HG03175 (cell line): ENCODE results near the gene EML4.
A peak's percentile ranks its signal among the peaks of the same experiment; 100 is the strongest.

Experiments
- ATAC-seq: cut with Tn5 transposase; IDR thresholded peaks from one replicate; pipeline ENCODE4 v1.9.1; 2021; ENCODE audit warnings: mild to moderate bottlenecking, moderate library complexity; ENCODE audit not compliant: unreplicated experiment

The EML4 gene

GRCh38 chr2:42223067-42223854, 54.1 kb downstream of the EML4 start:
- ATAC-seq = no peak

DNA sequence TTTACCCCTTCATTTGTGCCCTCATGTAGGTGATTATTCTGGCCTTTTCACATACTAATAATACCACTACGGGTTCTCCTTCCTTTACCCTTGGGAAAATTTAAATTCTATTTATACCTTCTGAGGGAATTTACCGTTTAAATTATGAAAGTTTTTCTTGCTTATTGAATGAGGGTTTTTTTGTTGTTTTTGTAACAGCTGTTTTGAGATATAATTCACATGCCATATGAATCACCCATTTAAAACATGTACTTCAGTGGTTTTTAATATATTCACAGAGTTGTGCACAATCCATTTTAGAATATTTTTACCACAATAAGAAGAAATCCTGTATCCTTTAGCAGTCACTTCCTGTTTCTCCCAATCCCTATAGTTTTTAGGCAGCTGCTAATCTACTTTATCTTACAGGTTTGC, 54.7 kb downstream of the EML4 start:
- no peak for ATAC-seq

- no peak for ATAC-seq
These were observed 55.4 kb downstream of the EML4 start for GRCh38 chr2:42224422-42225067.

DNA sequence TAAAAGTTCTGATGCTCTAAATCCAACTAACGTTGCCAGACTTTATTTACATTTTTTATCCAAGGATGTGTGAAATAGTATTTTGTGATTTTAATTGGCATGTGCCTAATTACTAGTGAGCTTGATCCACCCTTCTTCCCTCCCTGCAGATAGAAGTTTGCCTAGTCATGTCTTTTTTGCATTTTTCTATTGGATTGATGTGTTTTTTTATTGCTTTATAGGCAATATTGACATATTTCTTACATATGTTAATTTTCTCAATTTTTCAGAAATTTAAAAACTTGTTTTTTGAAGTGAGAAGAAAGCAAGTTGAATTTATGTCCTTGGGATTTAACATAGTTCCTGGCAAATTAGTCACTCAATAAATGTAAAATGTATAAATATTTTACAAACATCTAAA, 56.4 kb downstream of the EML4 start:
- no peak for ATAC-seq

GRCh38 chr2:42227491-42227890, 58.3 kb downstream of the EML4 start:
- no peak for ATAC-seq

DNA sequence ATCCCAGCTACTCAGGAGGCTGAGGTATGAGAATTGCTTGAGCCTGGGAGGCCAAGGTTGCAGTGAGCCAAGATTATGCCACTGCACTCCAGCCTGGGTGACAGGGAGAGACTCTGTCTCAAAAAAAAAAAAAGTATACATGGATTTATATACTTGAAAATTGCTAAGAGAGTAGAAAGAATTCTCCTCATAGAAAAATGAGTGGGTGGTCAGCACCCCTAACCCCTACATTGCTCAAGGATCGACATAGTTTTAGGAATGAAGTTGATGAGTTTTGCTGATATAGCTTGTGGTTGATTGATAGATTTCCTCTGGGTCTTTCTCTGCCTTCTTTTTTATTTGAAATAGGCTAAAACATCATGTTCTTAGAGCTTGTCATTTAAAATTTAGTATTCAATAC, 58.9 kb downstream of the EML4 start:
- no peak for ATAC-seq

DNA sequence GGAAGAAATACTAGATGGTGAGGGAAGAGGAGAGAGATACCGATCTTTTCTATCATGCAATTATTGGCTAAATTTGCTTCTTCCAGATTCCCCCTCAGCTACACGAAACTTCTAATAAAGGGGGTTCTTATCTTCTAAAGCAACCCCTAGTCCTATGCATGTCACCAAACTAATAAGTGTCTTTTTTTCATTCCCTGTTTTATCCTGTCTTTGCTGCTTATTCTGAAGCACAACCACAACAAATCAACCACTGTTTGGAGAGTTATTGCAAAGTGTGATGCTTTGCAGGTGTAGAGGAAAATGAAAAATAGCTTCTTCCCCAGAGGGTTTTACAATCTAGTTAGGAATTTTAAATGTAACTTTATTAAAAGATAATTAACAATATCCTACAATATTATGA, 60.8 kb downstream of the EML4 start:
- no peak for ATAC-seq

DNA sequence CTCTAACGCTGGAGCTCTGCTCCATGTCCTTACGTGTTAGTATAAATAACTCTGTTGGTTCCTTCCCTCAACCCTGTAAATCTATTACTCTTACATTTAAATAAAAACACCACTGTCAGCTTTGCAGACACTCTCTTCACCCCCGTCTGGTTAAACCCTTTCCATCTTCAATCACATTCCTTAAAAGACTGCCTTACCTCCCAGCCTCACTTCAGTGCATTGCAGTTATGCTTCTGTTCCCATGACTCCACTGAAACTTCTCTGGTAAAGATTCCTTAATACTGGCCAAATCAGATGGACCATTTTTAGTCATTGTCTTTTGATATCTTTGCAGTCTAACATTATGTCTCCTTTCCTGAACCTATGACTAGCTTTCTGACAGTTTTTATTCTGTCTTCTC, 61.7 kb downstream of the EML4 start:
- ATAC-seq = no peak

DNA sequence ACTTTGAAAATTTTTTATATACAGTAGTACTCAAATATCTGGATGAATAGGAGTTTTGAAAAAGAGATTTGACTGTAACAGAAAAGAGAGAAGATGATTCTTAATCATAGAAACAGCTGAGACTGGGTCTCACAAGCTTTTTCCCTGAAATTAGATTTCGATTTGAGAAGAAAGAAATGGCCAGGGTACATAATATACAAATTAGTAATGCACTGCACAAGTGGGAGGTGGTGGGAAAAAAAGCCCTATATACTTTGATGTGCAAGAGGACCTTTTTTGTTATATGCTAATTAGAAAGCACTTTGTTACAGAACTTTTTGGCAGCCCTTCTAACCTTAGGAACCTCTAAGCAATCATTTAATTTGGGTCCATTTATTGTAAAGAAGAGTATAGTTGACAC, 62.9 kb downstream of the EML4 start:
- no peak for ATAC-seq

DNA sequence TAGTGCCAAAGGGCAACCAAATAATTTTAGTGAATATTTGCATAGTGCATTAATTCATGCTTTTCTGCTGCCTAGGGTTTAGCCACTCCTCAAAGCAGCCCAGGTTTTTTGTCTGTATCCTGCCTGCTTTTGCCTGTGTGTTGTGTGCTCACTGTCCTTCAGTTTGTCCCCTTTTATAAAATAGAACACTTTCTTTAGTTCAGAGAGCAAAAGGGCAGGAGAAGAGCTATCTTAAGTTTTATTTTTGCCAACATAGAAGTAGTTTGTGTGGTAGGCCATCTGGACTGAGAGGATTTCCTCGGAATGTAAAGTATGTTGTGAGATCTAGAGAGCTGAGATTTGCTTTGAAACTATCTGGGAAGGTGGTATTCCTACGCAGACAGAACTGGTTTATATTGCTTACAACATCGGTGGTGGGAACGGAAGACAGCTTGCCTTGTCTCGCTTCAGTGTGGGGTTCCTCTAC, 64.9 kb downstream of the EML4 start:
- ATAC-seq = no peak

- ATAC-seq = no peak
These were observed 67.8 kb downstream of the EML4 start for GRCh38 chr2:42236911-42237310.

GRCh38 chr2:42238644-42239288, 69.6 kb downstream of the EML4 start:
- peak; percentile 70 for ATAC-seq

DNA sequence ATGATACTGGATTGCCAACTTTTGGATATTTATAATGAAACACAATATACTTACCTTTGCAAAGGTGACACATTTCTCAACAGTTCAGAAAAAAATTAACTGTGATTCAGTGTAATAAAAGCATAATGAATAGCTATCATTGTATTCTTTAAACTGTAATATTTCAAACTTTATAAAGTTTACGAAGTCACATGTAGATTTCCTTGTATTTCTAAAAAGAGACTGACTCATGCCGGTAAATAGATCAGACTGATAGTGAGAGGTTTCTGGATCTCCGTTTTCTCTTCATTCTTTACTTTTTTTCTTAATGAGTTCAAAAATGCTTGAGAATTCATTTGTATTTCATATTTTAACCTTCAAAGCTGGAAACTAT, 70.1 kb downstream of the EML4 start:
- no peak for ATAC-seq

DNA sequence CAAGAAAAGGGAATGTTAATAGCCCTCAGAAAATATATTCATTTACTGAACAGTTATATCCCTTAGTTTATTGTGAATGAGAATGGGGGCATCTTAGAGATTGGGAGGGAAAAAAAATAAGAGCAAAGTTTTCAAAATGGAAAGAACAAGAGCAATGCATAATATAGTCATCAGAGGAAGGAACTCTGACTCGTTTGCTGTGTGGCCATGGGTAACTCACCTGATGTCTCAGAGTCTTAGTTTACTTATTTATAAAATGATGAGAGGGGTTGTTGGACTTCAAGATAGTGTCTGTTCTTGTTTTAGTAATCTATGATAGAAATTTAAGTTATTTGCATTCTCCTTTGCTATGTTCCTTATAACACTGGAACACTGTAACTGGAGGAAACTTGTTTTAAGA, 70.7 kb downstream of the EML4 start:
- ATAC-seq = no peak

DNA sequence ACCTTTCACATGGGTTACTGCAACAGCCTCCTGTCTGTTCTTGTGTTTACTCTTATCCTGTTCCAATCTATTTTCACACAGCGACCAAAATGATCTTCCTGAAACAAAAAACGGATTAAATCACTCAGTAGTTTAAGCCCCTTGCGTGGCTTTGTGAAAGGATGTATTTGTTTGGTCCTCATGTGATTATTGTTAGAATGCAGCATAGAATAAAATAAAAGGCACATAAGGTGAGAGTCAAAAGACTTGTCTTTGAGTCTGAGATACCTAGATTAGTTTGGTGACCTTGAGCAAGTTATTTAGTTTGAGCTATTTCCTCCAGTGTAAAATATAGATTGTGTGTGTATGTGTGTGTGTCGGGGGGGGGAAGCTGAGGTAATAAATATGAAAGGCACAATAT, 72.4 kb downstream of the EML4 start:
- no peak for ATAC-seq

DNA sequence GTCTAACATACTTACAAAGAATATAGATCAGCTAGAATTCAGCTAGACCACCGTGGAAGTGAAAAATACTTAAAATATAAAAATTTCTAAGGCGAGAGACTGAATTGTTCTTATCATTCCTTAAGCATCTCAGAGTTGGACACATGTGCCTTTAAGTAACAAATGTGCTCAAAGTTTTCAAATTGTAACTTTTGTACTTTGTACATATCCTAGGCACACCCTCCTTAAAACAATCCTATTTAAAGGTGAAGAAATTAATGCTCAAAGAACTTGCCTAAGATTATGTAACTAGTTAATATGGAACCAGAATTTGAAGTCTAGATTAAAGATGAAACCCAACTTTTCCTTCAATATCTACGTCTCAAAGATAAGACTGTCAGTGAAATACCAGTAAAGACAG, 74.1 kb downstream of the EML4 start:
- no peak for ATAC-seq

DNA sequence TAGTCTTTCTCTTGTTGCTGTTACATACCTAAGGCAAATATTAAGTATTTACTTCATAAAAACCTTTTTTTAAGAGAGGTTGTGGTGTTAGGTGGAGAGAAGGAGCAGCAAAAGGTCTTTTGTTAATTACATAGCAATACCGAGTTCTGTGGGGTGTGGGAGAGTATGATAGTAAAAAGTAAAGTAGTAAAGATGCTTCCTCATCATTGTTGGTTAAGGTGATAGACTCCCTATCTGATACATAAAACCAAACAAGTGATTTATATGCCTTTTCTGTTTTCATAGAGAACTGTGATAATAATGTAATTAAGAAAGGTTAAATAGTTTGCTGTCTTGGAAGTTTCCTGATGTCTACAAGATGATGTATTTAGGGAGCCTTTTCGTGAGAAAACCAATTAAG, 75.4 kb downstream of the EML4 start:
- ATAC-seq = no peak

GRCh38 chr2:42245396-42245795, 76.2 kb downstream of the EML4 start:
- no peak for ATAC-seq

DNA sequence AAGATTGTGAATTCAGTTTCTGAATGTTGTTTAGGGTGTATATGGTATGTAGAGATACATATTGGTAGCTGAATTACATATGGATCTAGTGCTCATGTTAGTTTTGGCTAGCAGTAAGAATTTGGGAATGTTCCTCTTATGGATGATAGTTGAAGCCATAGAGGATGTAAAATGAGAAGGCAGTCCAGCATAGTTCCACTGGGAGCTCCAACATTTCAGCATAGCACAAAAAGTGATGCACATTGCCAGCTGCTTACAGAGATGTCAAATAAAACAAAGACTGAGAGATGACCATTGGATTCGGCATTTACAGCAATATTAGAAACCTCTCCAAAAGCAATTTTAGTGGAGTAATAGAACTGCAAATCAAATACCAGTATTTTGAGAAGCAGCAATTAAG, 77.4 kb downstream of the EML4 start:
- ATAC-seq = no peak

- no peak for ATAC-seq
These were observed 79.7 kb downstream of the EML4 start for GRCh38 chr2:42248846-42249245.

GRCh38 chr2:42249284-42249683, 80.1 kb downstream of the EML4 start:
- ATAC-seq = no peak

DNA sequence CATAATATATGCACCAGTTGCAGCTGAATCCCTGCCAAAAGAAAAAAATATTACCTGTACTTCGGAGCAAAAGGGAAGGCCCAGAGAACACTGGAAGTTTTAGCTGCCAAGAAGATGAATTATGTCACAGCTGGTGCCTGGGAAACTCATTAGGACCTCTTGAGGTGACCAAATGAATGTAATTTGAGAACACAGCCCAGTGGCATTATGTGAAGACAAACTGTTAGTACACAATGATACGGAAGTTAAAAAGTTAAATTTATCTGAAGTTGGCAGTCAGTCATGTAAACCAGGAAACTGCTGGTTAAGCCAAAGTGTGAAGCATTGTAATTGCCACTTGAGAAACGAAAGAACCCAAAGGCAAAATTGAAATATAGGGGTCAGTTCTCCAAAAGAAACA, 80.7 kb downstream of the EML4 start:
- no peak for ATAC-seq
